ENCODE measurements around the gene GARIN5A.

Gene GARIN5A

GRCh38 chr19:50510121-50510670, 33.5 kb upstream of the GARIN5A start:
- TF ChIP-seq CTCF (IDR thresholded peaks at IDR 0.05; ENCODE audit: low read depth, low read length, missing control alignments), result no peak
- in situ Hi-C loops (cut with HindIII; ENCODE audit: low pct_ligation_motif_present, low sequenced_read_pairs), result no loop called here
- H3K4me3 ChIP-seq (ENCODE audit: low read depth, low read length), result peak overlapping the region; percentile 89
- H3K27ac ChIP-seq, result no peak overlapping the region
- H3K36me3 ChIP-seq (replicated peaks), result no peaks in the 10 kb centered on the region
- DNase-seq, result no peak
- H3K27me3 ChIP-seq (replicated peaks), result no peaks in the 10 kb centered on the region

GRCh38 chr19:50509366-50509765, 32.7 kb upstream of the GARIN5A start:
- in situ Hi-C loops (cut with HindIII; ENCODE audit: low pct_ligation_motif_present, low sequenced_read_pairs), result no loop called here
- no peak for TF ChIP-seq CTCF (IDR thresholded peaks at IDR 0.05; ENCODE audit: low read depth, low read length, missing control alignments)
- Histone ChIP-seq H3K27me3 (replicated peaks) (no peaks in the 10 kb centered on the region), H3K4me3 (ENCODE audit: low read depth, low read length) (no peak overlapping the region), H3K27ac (no peak overlapping the region), H3K36me3 (replicated peaks) (no peaks in the 10 kb centered on the region)
- DNase-seq, result no peak

- Histone ChIP-seq H3K36me3 (replicated peaks) (no peaks in the 10 kb centered on the region), H3K27ac (no peak overlapping the region), H3K4me3 (ENCODE audit: low read depth, low read length) (no peak overlapping the region), H3K27me3 (replicated peaks) (no peaks in the 10 kb centered on the region)
- in situ Hi-C loops (cut with HindIII; ENCODE audit: low pct_ligation_motif_present, low sequenced_read_pairs), result no loop called here
- no peak for TF ChIP-seq CTCF (IDR thresholded peaks at IDR 0.05; ENCODE audit: low read depth, low read length, missing control alignments)
- no peak for DNase-seq
These were observed 32.2 kb upstream of the GARIN5A start for GRCh38 chr19:50508843-50509190.

- Histone ChIP-seq H3K27me3 (replicated peaks) (no peaks in the 10 kb centered on the region), H3K4me3 (ENCODE audit: low read depth, low read length) (no peak overlapping the region), H3K36me3 (replicated peaks) (no peaks in the 10 kb centered on the region), H3K27ac (no peak overlapping the region)
- in situ Hi-C loops (cut with HindIII; ENCODE audit: low pct_ligation_motif_present, low sequenced_read_pairs), result no loop called here
- no peak for TF ChIP-seq CTCF (IDR thresholded peaks at IDR 0.05; ENCODE audit: low read depth, low read length, missing control alignments)
- no peak for DNase-seq
These were observed 30.7 kb upstream of the GARIN5A start for GRCh38 chr19:50507376-50507775.

GRCh38 chr19:50506700-50507099, 30.1 kb upstream of the GARIN5A start:
- in situ Hi-C loops (cut with HindIII; ENCODE audit: low pct_ligation_motif_present, low sequenced_read_pairs), result no loop called here
- Histone ChIP-seq H3K36me3 (replicated peaks) (no peaks in the 10 kb centered on the region), H3K27ac (no peak overlapping the region), H3K4me3 (ENCODE audit: low read depth, low read length) (no peak overlapping the region), H3K27me3 (replicated peaks) (no peaks in the 10 kb centered on the region)
- no peak for DNase-seq
- TF ChIP-seq CTCF (IDR thresholded peaks at IDR 0.05; ENCODE audit: low read depth, low read length, missing control alignments), result no peak

- no peak for DNase-seq
- Histone ChIP-seq H3K27me3 (replicated peaks) (peaks cover 5% of the 10 kb centered on the region), H3K36me3 (replicated peaks) (no peaks in the 10 kb centered on the region), H3K4me3 (ENCODE audit: low read depth, low read length) (no peak overlapping the region), H3K27ac (no peak overlapping the region)
- in situ Hi-C loops (cut with HindIII; ENCODE audit: low pct_ligation_motif_present, low sequenced_read_pairs), result no loop called here
- no peak for TF ChIP-seq CTCF (IDR thresholded peaks at IDR 0.05; ENCODE audit: low read depth, low read length, missing control alignments)
These were observed 29.4 kb upstream of the GARIN5A start for GRCh38 chr19:50505856-50506611.

Data from brain microvascular endothelial cell (primary cell).